HepG2 (cell line): Measurements from ENCODE around the gene TPRG1. TPM values are rescaled to one million over a fixed set of nuclear protein-coding genes. Genes with fewer than 3 reads are reported as not detected.

Experiments used
- ATAC-seq: fragments of 200-7000 bp; cut with Tn5 transposase; 3 replicates; pipeline ENCODE4 v1.9.1; 2020; ENCODE audit warnings: mild to moderate bottlenecking, moderate library complexity
- BruUV-seq: library from RNA; stranded (reverse); fragments of 400-500 nt; replicated peaks from 2 replicates; lab custom pipeline; 2021; lab: Mats Ljungman, UMichigan
- CTCF ChIA-PET: fragments of 300-600 bp; formaldehyde crosslinking; extraction: SDS; loops from one replicate; lab custom pipeline; 2021; ENCODE audit warnings: low total read pairs, inconsistent platforms, low intra/inter-chr PET ratio; lab: Yijun Ruan, JAX
- POLR2A ChIA-PET: fragments of 350-600 bp; sonication (Branson Sonifier 250); formaldehyde crosslinking; loops from one replicate; lab custom pipeline; 2020; ENCODE audit warnings: antibody characterized with exemption, inconsistent platforms; lab: Yijun Ruan, JAX
- DNase-seq: peaks from one replicate; pipeline ENCODE4 v3.0.0-alpha.2; 2015; ENCODE audit warnings: low spot score
- FAIRE-seq: peaks from 3 replicates; lab custom pipeline; 2011; peaks lifted over from hg19 to GRCh38; lab: Jason Lieb, UNC
- H2AFZ ChIP-seq: one replicate; pipeline ENCODE4 v1.6.1; 2011; ENCODE audit warnings: low read length, inconsistent platforms
- H3K27ac ChIP-seq: fragments of 300-600 bp; 3 replicates; pipeline ENCODE4 v1.8.0; 2011; ENCODE audit warnings: mixed run types, mild to moderate bottlenecking, mixed read lengths, low read length, inconsistent platforms; ENCODE audit not compliant: insufficient read depth; ENCODE audit errors: extremely low read length
- H3K27me3 ChIP-seq, 2 experiments: fragments of 200-600 bp in 1 of 2; 2 replicates in 1 of 2; 3 replicates in 1 of 2; pipeline versions ENCODE4 v1.6.0 to v1.8.0; 2011; ENCODE audit warnings: low read length in 2 of 2, mild to moderate bottlenecking in 2 of 2, moderate library complexity in 2 of 2, inconsistent platforms in 1 of 2; ENCODE audit not compliant: insufficient read depth in 2 of 2, control insufficient read depth in 1 of 2
- H3K36me3 ChIP-seq, 2 experiments: fragments of 200-600 bp in 1 of 2; replicated peaks in 1 of 2; 2 replicates in 1 of 2; 3 replicates in 1 of 2; pipeline versions ENCODE4 v1.5.1 to v1.8.0; 2011; ENCODE audit warnings: low read length in 2 of 2, inconsistent platforms in 1 of 2; ENCODE audit not compliant: insufficient read depth in 2 of 2, control insufficient read depth in 1 of 2
- H3K4me1 ChIP-seq: 2 replicates; pipeline ENCODE4 v1.5.1; 2012; ENCODE audit warnings: low read length, inconsistent platforms; ENCODE audit not compliant: insufficient read depth
- H3K4me2 ChIP-seq: 2 replicates; pipeline ENCODE4 v1.6.0; 2011; ENCODE audit warnings: low read depth, low read length, inconsistent platforms
- H3K4me3 ChIP-seq, 3 experiments: fragments of 200-600 bp in 1 of 3; sonication (generic), shearing (Covaris generic) in 1 of 3; replicated peaks in 1 of 3; 2 replicates each; pipeline ENCODE4 v1.5.1; 2011 to 2016; ENCODE audit warnings: low read length in 3 of 3, inconsistent platforms in 2 of 3, low read depth in 2 of 3, mild to moderate bottlenecking in 2 of 3, control low read depth in 1 of 3, mixed read lengths in 1 of 3; ENCODE audit not compliant: insufficient read depth in 1 of 3
- H3K79me2 ChIP-seq: one replicate; pipeline ENCODE4 v1.6.1; 2011; ENCODE audit warnings: low read length, inconsistent platforms; ENCODE audit not compliant: insufficient read depth
- H3K9ac ChIP-seq: 2 replicates; pipeline ENCODE4 v1.6.0; 2011; ENCODE audit warnings: mild to moderate bottlenecking, low read depth, low read length, inconsistent platforms; ENCODE audit not compliant: insufficient read depth
- H3K9me3 ChIP-seq: 2 replicates; pipeline ENCODE4 v1.5.1; 2012; ENCODE audit warnings: mild to moderate bottlenecking, low read length
- H4K20me1 ChIP-seq: 2 replicates; pipeline ENCODE4 v1.6.0; 2011; ENCODE audit warnings: inconsistent platforms, mild to moderate bottlenecking, low read length, moderate library complexity; ENCODE audit not compliant: insufficient read depth
- AHDC1 ChIP-seq: sonication (generic); formaldehyde crosslinking; IDR thresholded peaks from 2 replicates; pipeline ENCODE4 v1.5.1; 2020; ENCODE audit warnings: mild to moderate bottlenecking, missing genetic modification reagents, borderline replicate concordance
- NFE2L1 ChIP-seq: sonication (generic); formaldehyde crosslinking; IDR thresholded peaks from 2 replicates; pipeline ENCODE4 v1.4.0; 2020; ENCODE audit warnings: missing genetic modification reagents, mild to moderate bottlenecking, borderline replicate concordance
- RELA ChIP-seq: sonication (generic); formaldehyde crosslinking; IDR thresholded peaks from 2 replicates; pipeline ENCODE4 v1.4.0; 2020; ENCODE audit warnings: missing genetic modification reagents
- SMARCE1 ChIP-seq: fragments of 450-650 bp; IDR thresholded peaks from 2 replicates; pipeline ENCODE4 v1.6.1; 2017; ENCODE audit warnings: borderline replicate concordance
- ZNF543 ChIP-seq: sonication (generic); formaldehyde crosslinking; IDR thresholded peaks from 2 replicates; pipeline ENCODE4 v1.4.0; 2020; ENCODE audit warnings: mild to moderate bottlenecking, missing genetic modification reagents
- in situ Hi-C: cut with HindIII; loops from 2 replicates; pipeline ENCODE4 v1.10.0; 2017; ENCODE audit warnings: low pct_unique_long_range_greater_than_20kb; ENCODE audit not compliant: extremely low pct_ligation_motif_present
- intact Hi-C: fragments of 100-400 bp; cut with micrococcal nuclease; formaldehyde crosslinking; loops from one replicate; pipeline ENCODE4 v1.10.0; 2022; ENCODE audit not compliant: unreplicated experiment
- polyA plus RNA-seq, 8 experiments: library from polyadenylated mRNA; depleted of rRNA in 3 of 8; stranded (reverse) in 7 of 8; unstranded in 1 of 8; fragments of >200 nt; fragmentation: Illumina TruSeq in 4 of 8; extraction: Trizol in 4 of 8; gene quantifications; 2 replicates each; pipeline versions ENCODE4 v1.2.1 to v1.2.3, GENCODE V29; 2011 to 2016; ENCODE audit warnings: low read depth in 4 of 8, missing spikeins in 1 of 8, mixed read lengths in 1 of 8; ENCODE audit not compliant: insufficient read depth in 1 of 8
- total RNA-seq, 5 experiments: library from RNA; depleted of rRNA; stranded (reverse); fragments of >200 nt; fragmentation: Illumina TruSeq; extraction: Trizol; gene quantifications; 2 replicates each; pipeline ENCODE4 v1.2.3, GENCODE V29; 2016; ENCODE audit warnings: low read depth in 1 of 5

TPRG1 gene
- total and polyA plus RNA-seq, 2 of the 13 experiments (the other 11 are each of a cell fraction or from before 2014, with no cell fraction given) = 0.17 TPM; not detected in 1

GRCh38 chr3:189133768-189134167 lies 38.0 kb upstream of the TPRG1 start:
- peaks cover 0 to 15% of the 10 kb centered on the region in 2 experiments; a peak in 1 of 5 replicates for H3K27me3 ChIP-seq
- ATAC-seq = no peak
- no peak overlapping the region for H3K27ac ChIP-seq
- no peak overlapping the region for H2AFZ ChIP-seq
- H3K79me2 ChIP-seq = no peaks in the 10 kb centered on the region
- peaks cover 12% of the 10 kb centered on the region for H3K4me1 ChIP-seq
- H4K20me1 ChIP-seq = no peaks in the 10 kb centered on the region
- FAIRE-seq = no peak
- ChIA-PET POLR2A (no interaction called here), CTCF (no interaction called here)
- no peaks in the 10 kb centered on the region for H3K36me3 ChIP-seq
- intact Hi-C loops = no loop called here
- H3K4me2 ChIP-seq = no peak overlapping the region
- DNase-seq = no peak
- no peaks in the 10 kb centered on the region for H3K9me3 ChIP-seq
- TF ChIP-seq ZNF543 (CRISPR knock-in tag) (no peak), AHDC1 (CRISPR knock-in tag) (no peak), NFE2L1 (CRISPR knock-in tag) (no peak), SMARCE1 (no peak), RELA (no peak)
- TF ChIP-seq, all 625 proteins: peak for 0
- no peak overlapping the region for H3K9ac ChIP-seq
- no peak overlapping the region for H3K4me3 ChIP-seq
- BruUV-seq = no TSS peak
- in situ Hi-C loops = no loop called here
